ENCODE data around the gene TMEM134.

- TF ChIP-seq CTCF (IDR thresholded peaks at IDR 0.05) (no peak), POLR2A (IDR thresholded peaks at IDR 0.05) (no peak), EP300 (IDR thresholded peaks at IDR 0.05) (no peak)
These were observed 35.3 kb downstream of the TMEM134 start for GRCh38 chr11:67433536-67434394.
